ENCODE measurements around the gene ODAM.
"Not testable (repeated sequence)": the region's sequence is repeated elsewhere in the genome, so short reads cannot be mapped to it uniquely, and the experiment has no call there.

Gene ODAM

GRCh38 chr4:70225824-70226223 is 30.3 kb downstream of the ODAM start, which contains the start of gene FDCSP:
TSS of gene FDCSP (plus strand) at chr4:70226124. CDS start at chr4:70231195, 5,071 bp downstream.
- no peak for DNase-seq

DNA sequence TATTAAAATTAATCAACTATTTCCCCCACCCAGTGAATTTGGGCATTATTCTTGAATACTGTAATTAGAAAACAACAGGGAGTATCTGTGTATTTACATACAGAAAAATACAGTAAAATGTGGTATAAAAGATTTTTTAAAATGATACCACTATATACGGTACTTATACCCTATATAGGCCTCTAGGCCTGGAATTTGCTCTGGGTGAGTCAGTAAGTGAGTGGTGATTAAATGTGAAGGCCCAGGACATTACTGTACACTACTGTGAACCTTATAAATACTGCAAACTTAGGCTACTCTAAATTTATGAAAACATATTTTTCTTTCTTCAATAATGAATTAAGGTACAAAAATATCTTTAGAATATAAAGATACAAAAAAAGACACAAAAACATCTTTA is 40.6 kb downstream of the ODAM start:
- no peak for DNase-seq

DNA sequence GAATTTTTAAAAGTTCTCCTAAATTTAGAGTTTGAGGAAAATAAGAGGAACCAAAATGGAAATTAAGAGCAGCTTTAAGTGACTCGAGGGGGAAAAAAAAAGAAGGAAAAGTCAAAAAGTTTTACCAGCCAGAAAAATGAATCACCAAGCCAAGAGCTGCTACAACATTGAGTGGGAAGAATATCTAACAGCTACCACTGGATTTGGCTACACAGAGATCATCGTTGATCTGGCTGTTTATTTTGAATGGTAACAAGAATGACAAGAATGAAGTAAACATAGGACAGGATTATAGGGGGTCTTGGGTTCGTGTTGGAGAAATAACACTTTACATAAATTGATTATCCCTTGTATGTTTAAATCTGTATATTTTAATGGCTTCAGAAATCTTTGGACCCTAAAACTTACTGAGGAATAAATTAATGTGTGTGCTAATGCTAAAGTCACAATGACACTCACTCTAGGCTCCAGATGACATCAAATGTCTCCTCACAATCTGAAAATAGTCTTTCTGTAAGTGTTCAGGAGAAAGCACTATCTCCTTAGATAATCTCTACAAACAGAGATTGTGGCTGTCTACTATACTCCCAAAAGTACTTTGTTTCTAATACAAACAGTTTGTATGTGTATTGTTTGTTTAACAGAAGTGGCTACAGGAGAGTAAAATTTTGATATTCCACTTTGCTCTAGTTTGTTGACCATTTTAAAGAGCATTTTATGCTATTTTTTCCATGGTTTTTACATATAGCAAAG is 43.8 kb downstream of the ODAM start:
- no peak for DNase-seq

- DNase-seq: no peak
These were observed 44.5 kb downstream of the ODAM start for GRCh38 chr4:70239884-70240591.

DNA sequence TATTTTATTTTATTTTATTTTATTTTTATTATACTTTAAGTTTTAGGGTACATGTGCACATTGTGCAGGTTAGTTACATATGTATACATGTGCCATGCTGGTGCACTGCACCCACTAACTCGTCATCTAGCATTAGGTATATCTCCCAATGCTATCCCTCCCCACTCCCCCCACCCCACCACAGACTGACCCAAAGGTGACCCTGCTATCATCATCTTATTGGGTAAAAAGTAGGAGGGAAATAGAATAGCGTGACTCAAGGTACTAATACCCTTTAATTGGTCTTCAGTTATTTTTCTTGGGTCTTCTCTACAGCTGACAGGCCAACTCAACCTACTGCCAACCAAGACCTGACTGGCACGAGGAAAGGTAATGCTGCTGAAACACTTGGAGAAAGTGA is 46.8 kb downstream of the ODAM start, which contains the start of gene CSN3:
TSS of gene CSN3 (plus strand) at position 301 of the 400 bp plus-strand sequence. CDS start 2,223 bp downstream, outside the sequence.
- DNase-seq: not testable (repeated sequence)

GRCh38 chr4:70243091-70243490 is 47.6 kb downstream of the ODAM start:
- no peak for DNase-seq

- DNase-seq: no peak
These were observed 55.9 kb downstream of the ODAM start for GRCh38 chr4:70251250-70251944.

DNA sequence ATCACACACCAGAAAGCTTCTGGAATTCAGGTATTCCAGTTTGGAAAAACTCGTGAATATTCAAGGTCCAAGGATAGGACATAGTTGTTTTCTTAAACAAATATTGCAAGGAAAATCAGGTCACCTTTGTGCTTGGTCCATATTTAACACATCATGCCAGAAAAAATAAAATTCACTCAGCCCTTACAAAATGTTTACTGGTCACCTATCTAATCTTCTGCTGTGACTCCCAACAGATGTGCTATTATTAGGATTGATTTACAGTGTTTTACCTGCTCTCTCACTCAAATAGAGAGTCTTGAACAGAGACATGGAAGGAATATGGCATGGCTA is 56.4 kb downstream of the ODAM start:
- no peak for DNase-seq
